ENCODE data around the gene SIRT5. TPM values are rescaled to one million over a fixed set of nuclear protein-coding genes. Genes with fewer than 3 reads are reported as not detected.
A peak's percentile ranks its signal among the peaks of the same experiment; 100 is the strongest.

Gene SIRT5
- polyA plus RNA-seq = 15.9 and 16.5 TPM in 2 replicates
- polyA minus RNA-seq = 15.8 and 18.8 TPM in 2 replicates

- Histone ChIP-seq H3K4me2 (ENCODE audit: low read length) (peak within 1 kb of the TSS; percentile 64), H3K36me3 (ENCODE audit: insufficient read depth, low read length) (no peaks in the 10 kb centered on the region), H3F3A (ENCODE audit: insufficient read depth, low read length, poor library complexity, severe bottlenecking) (peaks cover 12% of the 10 kb centered on the region), H4K20me1 (ENCODE audit: insufficient read depth) (no peaks in the 10 kb centered on the region), H3K9me3 (ENCODE audit: low read length) (peaks cover 6% of the 10 kb centered on the region), H2AFZ (ENCODE audit: low read depth, low read length) (peak within 1 kb of the TSS; percentile 99), H3K79me2 (replicated peaks; ENCODE audit: insufficient read depth, low read length) (peaks cover 4% of the 10 kb centered on the region), H3K9ac (ENCODE audit: low read length) (peak within 1 kb of the TSS; percentile 87), H3K27ac (ENCODE audit: low read length) (peak within 1 kb of the TSS; percentile 91), H3K9me2 (ENCODE audit: insufficient read depth, low read length) (no peaks in the 10 kb centered on the region), H3K27me3 (ENCODE audit: insufficient read depth, low read depth, low read length) (no peaks in the 10 kb centered on the region), H3K4me3 (ENCODE audit: low read length) (peak within 1 kb of the TSS; percentile 91)
- TF ChIP-seq RAD21 (conservative IDR thresholded peaks at IDR 0.05) (peak; percentile 78), SMC3 (conservative IDR thresholded peaks at IDR 0.05; ENCODE audit: poor library complexity) (peak; percentile 78), POLR2AphosphoS5 (IDR thresholded peaks at IDR 0.05) (peak; percentile 57), REST (IDR thresholded peaks at IDR 0.05; ENCODE audit: borderline replicate concordance) (peak; percentile 28), TAF1 (IDR thresholded peaks at IDR 0.05; ENCODE audit: low read depth) (peak; percentile 66), EP300 (conservative IDR thresholded peaks at IDR 0.05; ENCODE audit: poor library complexity, severe bottlenecking) (peak; percentile 30), EZH2 (IDR thresholded peaks at IDR 0.05; ENCODE audit: borderline replicate concordance, insufficient read depth, low read length, poor library complexity, severe bottlenecking) (no peak), MXI1 (conservative IDR thresholded peaks at IDR 0.05; ENCODE audit: poor library complexity, severe bottlenecking) (peak; percentile 88), CTCF (IDR thresholded peaks at IDR 0.05; ENCODE audit: poor library complexity, severe bottlenecking) (peak; percentile 81)
Measured at GRCh38 chr6:13574571-13575376, at the start of gene SIRT5. Gene SIRT5, plus strand, starts transcription at chr6:13574601. Its CDS starts 9,510 bp downstream, at chr6:13584111.

- Histone ChIP-seq H3K4me2 (ENCODE audit: low read length) (no peak overlapping the region), H3K27me3 (ENCODE audit: insufficient read depth, low read depth, low read length) (no peaks in the 10 kb centered on the region), H2AFZ (ENCODE audit: low read depth, low read length) (no peak overlapping the region), H3K36me3 (ENCODE audit: insufficient read depth, low read length) (no peaks in the 10 kb centered on the region), H3K9me2 (ENCODE audit: insufficient read depth, low read length) (no peaks in the 10 kb centered on the region), H3K4me3 (ENCODE audit: low read length) (no peak overlapping the region), H3K79me2 (replicated peaks; ENCODE audit: insufficient read depth, low read length) (no peaks in the 10 kb centered on the region), H3K27ac (ENCODE audit: low read length) (no peak overlapping the region), H3K9ac (ENCODE audit: low read length) (no peak overlapping the region), H3K9me3 (ENCODE audit: low read length) (no peaks in the 10 kb centered on the region), H4K20me1 (ENCODE audit: insufficient read depth) (no peaks in the 10 kb centered on the region), H3F3A (ENCODE audit: insufficient read depth, low read length, poor library complexity, severe bottlenecking) (no peaks in the 10 kb centered on the region)
- no peak for TF ChIP-seq TAF1 (IDR thresholded peaks at IDR 0.05; ENCODE audit: low read depth)
- no peak for TF ChIP-seq POLR2AphosphoS5 (IDR thresholded peaks at IDR 0.05)
- TF ChIP-seq EP300 (conservative IDR thresholded peaks at IDR 0.05; ENCODE audit: poor library complexity, severe bottlenecking) = no peak
- no peak for TF ChIP-seq EZH2 (IDR thresholded peaks at IDR 0.05; ENCODE audit: borderline replicate concordance, insufficient read depth, low read length, poor library complexity, severe bottlenecking)
- TF ChIP-seq REST (IDR thresholded peaks at IDR 0.05; ENCODE audit: borderline replicate concordance) = no peak
- no peak for TF ChIP-seq RAD21 (conservative IDR thresholded peaks at IDR 0.05)
- TF ChIP-seq CTCF (IDR thresholded peaks at IDR 0.05; ENCODE audit: poor library complexity, severe bottlenecking) = no peak
- no peak for TF ChIP-seq SMC3 (conservative IDR thresholded peaks at IDR 0.05; ENCODE audit: poor library complexity)
- TF ChIP-seq MXI1 (conservative IDR thresholded peaks at IDR 0.05; ENCODE audit: poor library complexity, severe bottlenecking) = no peak
Measured at GRCh38 chr6:13524801-13525508, 49.4 kb upstream of the SIRT5 start.

Measured in neural cell (in vitro differentiated cells).